Neuronal stem cell (in vitro differentiated cells): ENCODE measurements around the gene SPSB2.

Experiments used
- DNase-seq: peaks from one replicate; pipeline ENCODE4 v3.0.0-alpha.2; 2013; ENCODE audit warnings: low spot score
- H2AFZ ChIP-seq: one replicate; pipeline ENCODE4 v1.6.1; 2013; ENCODE audit warnings: mild to moderate bottlenecking, low read length, inconsistent platforms
- H2AK5ac ChIP-seq: 2 replicates; pipeline ENCODE4 v1.6.1; 2013; ENCODE audit warnings: low read depth, mild to moderate bottlenecking, inconsistent platforms, low read length, moderate library complexity, mixed read lengths
- H2BK120ac ChIP-seq: 2 replicates; pipeline ENCODE4 v1.6.1; 2013; ENCODE audit warnings: low read depth, mild to moderate bottlenecking, inconsistent platforms, low read length, moderate library complexity, mixed read lengths
- H2BK12ac ChIP-seq: one replicate; pipeline ENCODE4 v1.6.1; 2013; ENCODE audit warnings: low read length, inconsistent platforms
- H2BK15ac ChIP-seq: 2 replicates; pipeline ENCODE4 v1.6.1; 2013; ENCODE audit warnings: mild to moderate bottlenecking, low read length, inconsistent platforms, mixed read lengths
- H2BK5ac ChIP-seq: one replicate; pipeline ENCODE4 v1.6.1; 2013; ENCODE audit warnings: inconsistent platforms, mild to moderate bottlenecking, low read length, moderate library complexity
- H3K14ac ChIP-seq: one replicate; pipeline ENCODE4 v1.6.1; 2013; ENCODE audit warnings: low read length, inconsistent platforms
- H3K18ac ChIP-seq: 2 replicates; pipeline ENCODE4 v1.6.1; 2013; ENCODE audit warnings: low read length, inconsistent platforms
- H3K23ac ChIP-seq: 2 replicates; pipeline ENCODE4 v1.6.1; 2013; ENCODE audit warnings: low read depth, mild to moderate bottlenecking, mixed read lengths, low read length, inconsistent platforms; ENCODE audit not compliant: poor library complexity
- H3K27ac ChIP-seq: replicated peaks from 3 replicates; pipeline ENCODE4 v1.5.1; 2013; ENCODE audit warnings: low read length, inconsistent platforms
- H3K27me3 ChIP-seq, 3 experiments: 2 replicates each; pipeline ENCODE4 v1.6.1; 2013; ENCODE audit warnings: low read length in 3 of 3, mild to moderate bottlenecking in 2 of 3, inconsistent platforms in 1 of 3, low read depth in 1 of 3, mixed read lengths in 1 of 3, moderate library complexity in 1 of 3; ENCODE audit not compliant: control insufficient read depth in 3 of 3, insufficient read depth in 3 of 3
- H3K36me3 ChIP-seq, 2 donors: replicated peaks in 1 of 2; 2 replicates each; pipeline ENCODE4 v1.6.1; 2013; ENCODE audit warnings: low read length in 2 of 2; ENCODE audit not compliant: control insufficient read depth in 2 of 2, insufficient read depth in 2 of 2
- H3K4ac ChIP-seq: 2 replicates; pipeline ENCODE4 v1.6.1; 2013; ENCODE audit warnings: inconsistent platforms, mild to moderate bottlenecking, low read length, moderate library complexity
- H3K4me1 ChIP-seq, 2 donors: 1 replicate in 1 of 2; 2 replicates in 1 of 2; pipeline ENCODE4 v1.6.1; 2013; ENCODE audit warnings: low read length in 2 of 2, low read depth in 1 of 2; ENCODE audit not compliant: control insufficient read depth in 2 of 2, insufficient read depth in 1 of 2
- H3K4me2 ChIP-seq: one replicate; pipeline ENCODE4 v1.6.1; 2013; ENCODE audit warnings: mild to moderate bottlenecking, low read length, inconsistent platforms; ENCODE audit not compliant: insufficient read depth, poor library complexity, severe bottlenecking
- H3K4me3 ChIP-seq, 2 donors: 2 replicates each; pipeline ENCODE4 v1.5.1; 2013; ENCODE audit warnings: low read length in 2 of 2, mild to moderate bottlenecking in 2 of 2, inconsistent platforms in 1 of 2, moderate library complexity in 1 of 2
- H3K79me1 ChIP-seq: one replicate; pipeline ENCODE4 v1.6.1; 2013; ENCODE audit warnings: low read depth, mild to moderate bottlenecking, inconsistent platforms, low read length, moderate library complexity
- H3K9ac ChIP-seq: one replicate; pipeline ENCODE4 v1.6.1; 2013; ENCODE audit warnings: mild to moderate bottlenecking, low read depth, low read length, inconsistent platforms; ENCODE audit not compliant: poor library complexity
- H3K9me3 ChIP-seq, 2 donors: replicated peaks in 1 of 2; 2 replicates each; pipeline versions ENCODE3 to v1.6.1; 2013; ENCODE audit warnings: low read length in 2 of 2, mild to moderate bottlenecking in 2 of 2, inconsistent platforms in 1 of 2, low read depth in 1 of 2, mixed read lengths in 1 of 2, moderate library complexity in 1 of 2; ENCODE audit not compliant: control insufficient read depth in 2 of 2, insufficient read depth in 1 of 2
- H4K8ac ChIP-seq: one replicate; pipeline ENCODE4 v1.6.1; 2013; ENCODE audit warnings: low read depth, mild to moderate bottlenecking, inconsistent platforms, low read length, moderate library complexity
- H4K91ac ChIP-seq: one replicate; pipeline ENCODE4 v1.6.1; 2013; ENCODE audit warnings: low read length, low read depth, mild to moderate bottlenecking, inconsistent platforms; ENCODE audit not compliant: poor library complexity
- WGBS, 2 donors: extraction: QIAGEN DNeasy Blood & Tissue Kit; methylation state at CpG; one replicate each; pipeline ENCODE4 v1.1.7; 2013; ENCODE audit warnings: missing lambda C conversion rate in 2 of 2, mixed read lengths in 1 of 2; ENCODE audit not compliant: insufficient read length in 2 of 2, insufficient replicate concordance in 1 of 2; ENCODE audit errors: extremely low coverage in 2 of 2; 5-methylcytosine and 5-hydroxymethylcytosine counted together

Gene SPSB2

GRCh38 chr12:6919588-6919987, 46.5 kb upstream of the SPSB2 start:
- H3K27ac ChIP-seq, result no peak overlapping the region
- H3K18ac ChIP-seq, result no peak overlapping the region
- no peaks in the 10 kb centered on the region for H3K27me3 ChIP-seq
- no peak overlapping the region for H4K8ac ChIP-seq
- peaks cover 12 to 22% of the 10 kb centered on the region in 2 donors for H3K4me1 ChIP-seq
- no peak overlapping the region for H3K9ac ChIP-seq
- H2BK15ac ChIP-seq, result no peak overlapping the region
- no peak overlapping the region for H2BK12ac ChIP-seq
- no peak overlapping the region for H3K4me3 ChIP-seq
- peaks cover 7% of the 10 kb centered on the region for H3K79me1 ChIP-seq
- H3K4me2 ChIP-seq, result no peak overlapping the region
- H3K36me3 ChIP-seq, result peaks cover 41 to 43% of the 10 kb centered on the region in 2 donors
- no peak overlapping the region for H2AFZ ChIP-seq
- H3K23ac ChIP-seq, result no peak overlapping the region
- no peak overlapping the region for H3K14ac ChIP-seq
- DNase-seq, result no peak
- H2BK5ac ChIP-seq, result no peak overlapping the region
- H3K4ac ChIP-seq, result no peak overlapping the region
- no peak overlapping the region for H2BK120ac ChIP-seq
- no peak overlapping the region for H2AK5ac ChIP-seq
- H3K9me3 ChIP-seq, result no peaks in the 10 kb centered on the region
- no CpG with 5 or more reads among the region's 7 CpGs for WGBS, 2 donors
- no peak overlapping the region for H4K91ac ChIP-seq

- Histone ChIP-seq H3K4me3 (no peak overlapping the region), H2BK5ac (no peak overlapping the region), H3K27ac (no peak overlapping the region), H3K27me3 (peaks cover 0 to 3% (median 0%) of the 10 kb centered on the region in 3 experiments), H4K91ac (no peak overlapping the region), H2BK15ac (no peak overlapping the region), H2BK120ac (no peak overlapping the region), H3K18ac (no peak overlapping the region), H3K4me2 (no peak overlapping the region), H3K14ac (no peak overlapping the region), H3K9ac (no peak overlapping the region), H3K79me1 (peaks cover 13% of the 10 kb centered on the region), H3K4ac (no peak overlapping the region), H3K23ac (no peak overlapping the region), H2AFZ (no peak overlapping the region), H3K36me3 (peaks cover 32 to 40% of the 10 kb centered on the region in 2 donors), H2BK12ac (no peak overlapping the region), H3K4me1 (peaks cover 10 to 18% of the 10 kb centered on the region in 2 donors), H4K8ac (no peak overlapping the region), H2AK5ac (no peak overlapping the region), H3K9me3 (no peaks in the 10 kb centered on the region)
- WGBS, 2 donors, result no CpG with 5 or more reads among the region's 14 CpGs
- DNase-seq, result no peak
Measured at GRCh38 chr12:6917491-6918231, 44.6 kb upstream of the SPSB2 start.

- peak overlapping the region; percentile 47 for H3K9ac ChIP-seq
- peak overlapping the region; percentile 20 for H2BK15ac ChIP-seq
- no peak overlapping the region for H3K4me3 ChIP-seq
- no peak overlapping the region for H2BK120ac ChIP-seq
- peaks cover 22 to 33% of the 10 kb centered on the region in 2 donors for H3K36me3 ChIP-seq
- H3K79me1 ChIP-seq, result peaks cover 13% of the 10 kb centered on the region
- H3K14ac ChIP-seq, result no peak overlapping the region
- H3K4ac ChIP-seq, result no peak overlapping the region
- no peak overlapping the region for H3K27ac ChIP-seq
- no peak overlapping the region for H2AFZ ChIP-seq
- H3K27me3 ChIP-seq, result peaks cover 0 to 3% (median 0%) of the 10 kb centered on the region in 3 experiments
- DNase-seq, result no peak
- no peak overlapping the region for H4K91ac ChIP-seq
- H4K8ac ChIP-seq, result no peak overlapping the region
- H3K18ac ChIP-seq, result no peak overlapping the region
- no peaks in the 10 kb centered on the region for H3K9me3 ChIP-seq
- H2BK5ac ChIP-seq, result no peak overlapping the region
- H3K4me2 ChIP-seq, result no peak overlapping the region
- no peak overlapping the region for H3K23ac ChIP-seq
- no peak overlapping the region for H2AK5ac ChIP-seq
- no peak overlapping the region for H2BK12ac ChIP-seq
- no CpG with 5 or more reads among the region's 11 CpGs for WGBS, 2 donors
- peaks cover 10 to 19% of the 10 kb centered on the region in 2 donors for H3K4me1 ChIP-seq
Measured at GRCh38 chr12:6916426-6917200, 43.5 kb upstream of the SPSB2 start.

- H2AFZ ChIP-seq, result no peak overlapping the region
- no peaks in the 10 kb centered on the region for H3K9me3 ChIP-seq
- H4K8ac ChIP-seq, result no peak overlapping the region
- no peak for DNase-seq
- H2BK15ac ChIP-seq, result peak overlapping the region; percentile 20
- H3K9ac ChIP-seq, result no peak overlapping the region
- no peak overlapping the region for H3K4ac ChIP-seq
- peak overlapping the region; percentile 27 for H2BK5ac ChIP-seq
- peaks cover 0 to 3% (median 0%) of the 10 kb centered on the region in 3 experiments for H3K27me3 ChIP-seq
- no peak overlapping the region for H2AK5ac ChIP-seq
- H3K4me2 ChIP-seq, result peak overlapping the region; percentile 96
- peak overlapping the region; percentile 0 for H3K18ac ChIP-seq
- peaks cover 13% of the 10 kb centered on the region for H3K79me1 ChIP-seq
- H2BK12ac ChIP-seq, result no peak overlapping the region
- no peak overlapping the region for H4K91ac ChIP-seq
- no CpG with 5 or more reads among the region's 14 CpGs for WGBS, 2 donors
- peaks cover 10 to 19% of the 10 kb centered on the region in 2 donors for H3K4me1 ChIP-seq
- H3K23ac ChIP-seq, result peak overlapping the region; percentile 39
- no peak overlapping the region for H3K27ac ChIP-seq
- peak overlapping the region in 1 of 2 donors; percentile 69 for H3K4me3 ChIP-seq
- H2BK120ac ChIP-seq, result no peak overlapping the region
- no peak overlapping the region for H3K14ac ChIP-seq
- peaks cover 19 to 29% of the 10 kb centered on the region in 2 donors for H3K36me3 ChIP-seq
Measured at GRCh38 chr12:6915789-6916285, 42.7 kb upstream of the SPSB2 start.
